SKM-1 (cell line): ENCODE measurements around the gene PRKG1.
"Not testable (repeated sequence)": the region's sequence is repeated elsewhere in the genome, so short reads cannot be mapped to it uniquely, and the experiment has no call there.

Source experiments
- DNase-seq: peaks from one replicate; lab custom pipeline; 2025; ENCODE audit not compliant: unreplicated experiment; lab: John Stamatoyannopoulos, UW

The PRKG1 gene

DNA sequence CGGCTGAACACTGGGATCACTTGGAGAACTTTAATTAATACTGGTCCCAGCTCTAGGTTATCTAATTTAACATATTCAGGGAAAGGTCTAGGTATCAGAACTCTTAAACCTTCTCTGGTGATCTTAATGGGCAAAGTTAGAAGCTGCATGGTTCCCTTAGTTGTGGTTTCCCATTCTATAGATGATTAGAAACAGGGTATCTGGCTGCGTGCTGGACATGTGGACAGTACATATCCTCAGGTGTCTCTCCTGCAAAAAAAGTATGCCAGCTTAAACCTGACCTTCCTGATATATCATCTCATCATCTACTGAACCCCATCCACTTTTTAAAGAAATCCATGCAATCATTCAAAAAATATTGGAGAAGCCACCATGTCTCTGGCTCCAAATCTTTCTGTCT lies 955.3 kb downstream of the PRKG1 start:
- no peak for DNase-seq

GRCh38 chr10:52030051-52030790 lies 955.9 kb downstream of the PRKG1 start:
- no peak for DNase-seq

DNA sequence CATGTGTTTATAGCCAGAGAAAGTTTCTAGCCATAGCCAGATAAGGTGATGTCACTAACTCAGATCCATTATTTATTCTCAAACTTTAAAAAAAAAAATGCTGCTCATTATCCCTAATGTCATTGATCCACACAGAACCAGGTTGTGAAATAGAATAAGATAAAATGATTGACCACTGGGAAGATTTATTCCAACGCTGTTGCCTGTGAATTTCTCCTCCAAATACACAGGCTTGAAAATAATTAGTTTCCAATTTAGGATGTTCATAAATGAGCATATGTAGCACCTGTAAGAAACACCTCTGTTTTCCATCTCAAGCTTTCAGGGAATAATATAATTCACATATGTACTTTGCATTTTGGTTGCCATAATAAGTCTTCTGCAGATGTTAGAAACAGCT lies 956.7 kb downstream of the PRKG1 start:
- no peak for DNase-seq

GRCh38 chr10:52031771-52032170 lies 957.5 kb downstream of the PRKG1 start:
- DNase-seq, result no peak

DNA sequence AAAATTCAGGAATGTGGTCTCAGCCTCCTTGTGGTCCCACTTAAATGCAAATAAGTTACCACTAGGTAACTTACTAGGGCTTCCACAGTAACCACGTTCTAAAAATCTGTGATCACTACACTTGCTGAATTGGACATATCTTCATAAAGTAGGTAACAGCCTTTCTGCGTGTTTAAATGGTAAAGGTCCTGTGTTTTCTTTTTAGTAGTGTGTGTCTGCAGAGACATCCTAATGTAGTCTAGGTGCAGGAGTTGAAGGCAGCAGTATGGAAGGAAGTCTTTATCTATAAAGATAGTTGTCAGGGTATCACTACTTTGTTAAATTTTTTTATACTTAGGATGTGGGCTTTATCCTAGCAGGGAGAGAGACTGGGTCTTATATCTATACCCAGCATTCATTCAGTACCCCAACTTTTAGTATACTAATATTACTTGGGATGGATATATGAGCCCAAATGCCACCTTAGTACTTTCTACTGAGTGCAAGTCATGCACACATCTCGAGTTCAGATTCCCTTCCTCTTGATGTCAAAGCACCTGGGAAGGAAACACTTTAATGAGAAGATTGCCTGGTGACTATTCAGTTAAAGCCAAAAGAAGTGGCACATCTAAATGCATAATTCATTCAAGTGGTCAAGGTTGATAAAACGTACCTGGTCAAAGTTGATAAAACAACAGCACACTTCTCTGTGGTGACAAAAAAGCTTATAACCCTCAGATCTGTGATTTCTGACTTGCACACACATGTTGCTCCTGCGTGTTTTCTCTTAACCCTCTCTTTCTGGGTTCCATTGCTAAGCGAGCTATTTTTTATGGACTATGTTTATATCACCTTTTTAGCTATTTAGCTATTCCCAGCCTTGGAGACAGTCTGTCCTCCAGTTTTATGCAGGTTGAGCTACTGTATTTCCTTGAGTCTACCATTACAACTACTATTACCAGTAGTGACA lies 958.7 kb downstream of the PRKG1 start:
- no peak for DNase-seq

DNA sequence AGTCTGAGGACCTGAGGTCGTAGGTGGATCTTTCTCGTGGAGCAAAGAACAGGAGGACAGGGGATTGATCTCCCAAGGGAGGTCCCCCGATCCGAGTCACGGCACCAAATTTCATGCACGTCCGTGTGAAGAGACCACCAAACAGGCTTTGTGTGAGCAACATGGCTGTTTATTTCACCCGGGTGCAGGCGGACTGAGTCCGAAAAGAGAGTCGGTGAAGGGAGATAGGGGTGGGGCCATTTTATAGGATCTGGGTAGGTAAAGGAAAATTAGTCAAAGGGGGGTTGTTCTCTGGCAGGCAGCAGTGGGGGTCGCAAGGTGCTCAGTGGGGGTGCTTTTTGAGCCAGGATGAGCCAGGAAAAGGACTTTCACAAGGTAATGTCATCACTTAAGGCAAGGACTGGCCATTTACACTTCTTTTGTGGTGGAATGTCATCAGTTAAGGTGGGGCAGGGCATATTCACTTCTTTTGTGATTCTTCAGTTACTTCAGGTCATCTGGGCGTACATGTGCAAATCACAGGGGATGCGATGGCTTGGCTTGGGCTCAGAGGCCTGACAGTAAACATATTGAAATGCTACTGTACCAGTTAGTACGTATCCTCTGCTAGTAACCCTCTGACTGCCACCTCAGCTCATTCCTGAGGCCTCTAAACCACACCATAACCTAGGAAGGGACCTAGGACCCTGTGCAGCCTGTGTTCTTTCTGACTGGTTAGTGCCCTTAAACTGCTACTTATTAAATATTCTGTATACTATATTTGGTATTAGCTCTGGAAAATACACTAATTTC lies 964.9 kb downstream of the PRKG1 start:
- DNase-seq, result not testable (repeated sequence)

GRCh38 chr10:52040486-52040885 lies 966.2 kb downstream of the PRKG1 start:
- DNase-seq, result peak; percentile 1

DNA sequence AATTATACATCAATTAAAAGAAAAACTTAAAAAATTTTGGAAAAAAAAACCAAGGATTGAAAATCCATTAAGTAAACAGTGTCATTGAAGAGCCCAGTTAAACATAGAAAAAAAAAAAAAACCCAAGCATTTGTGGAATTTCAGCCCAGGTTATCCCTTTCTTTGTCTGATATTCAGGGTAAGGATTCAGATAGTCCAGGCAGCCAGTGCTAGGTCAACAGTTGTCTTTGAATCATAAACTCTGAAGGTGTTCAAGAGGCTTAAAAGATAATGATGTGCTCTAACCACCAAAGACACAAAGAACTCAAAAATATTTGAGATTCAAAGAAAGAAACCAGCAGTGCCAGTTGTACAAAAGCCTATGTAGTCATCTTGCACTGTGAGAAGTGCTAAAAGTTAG lies 969.5 kb downstream of the PRKG1 start:
- no peak for DNase-seq

- DNase-seq, result no peak
Observed at GRCh38 chr10:52048051-52048450, 973.8 kb downstream of the PRKG1 start.

DNA sequence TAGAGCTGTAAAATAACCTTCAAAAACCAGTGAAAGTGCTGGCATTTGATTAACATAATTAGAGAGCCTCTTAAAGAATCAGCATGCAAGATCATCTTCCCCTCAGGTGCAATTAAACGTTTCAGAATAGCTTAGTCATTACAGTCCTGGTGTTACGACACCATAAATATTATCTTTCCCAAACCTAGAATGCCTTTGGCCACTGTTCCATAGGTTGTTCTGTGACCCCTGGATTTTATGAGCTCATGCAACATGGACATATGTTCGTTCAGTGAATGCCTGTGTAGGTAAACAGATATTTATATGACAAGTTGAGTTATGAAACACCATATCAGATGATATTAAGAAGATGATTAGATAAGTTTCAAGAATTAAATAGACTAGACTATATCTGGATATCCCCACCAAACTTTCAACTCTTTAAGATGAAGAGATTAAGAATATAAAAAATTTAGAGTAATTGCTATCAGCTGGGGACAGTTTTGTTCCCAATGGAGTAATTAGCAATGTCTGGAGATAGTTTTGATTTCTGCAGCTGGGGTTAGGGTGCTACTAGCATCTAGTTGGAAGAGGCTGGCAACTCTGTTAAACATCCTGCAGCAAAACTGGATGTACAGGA lies 976.3 kb downstream of the PRKG1 start:
- no peak for DNase-seq

GRCh38 chr10:52053497-52053896 lies 979.2 kb downstream of the PRKG1 start:
- no peak for DNase-seq

DNA sequence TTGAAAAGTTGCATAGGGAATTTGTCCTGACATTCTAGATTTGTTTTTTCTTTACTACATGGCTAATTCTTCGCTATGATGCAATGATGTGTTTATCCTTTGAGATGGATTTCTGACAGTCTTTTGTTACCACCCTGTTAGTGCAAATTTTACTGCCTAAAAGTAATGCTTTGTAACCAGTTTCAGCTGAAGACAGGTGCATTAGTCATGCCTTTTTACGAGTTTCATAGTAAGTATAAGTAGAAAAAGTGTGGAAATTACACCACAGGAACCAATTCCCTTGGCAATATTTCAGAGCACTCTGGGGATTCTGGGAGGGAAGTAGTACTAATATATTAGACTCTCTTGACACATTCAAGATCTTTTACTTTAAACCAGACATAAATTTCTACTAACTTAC lies 982.0 kb downstream of the PRKG1 start:
- no peak for DNase-seq

- DNase-seq, result no peak
Observed at GRCh38 chr10:52059089-52059488, 984.8 kb downstream of the PRKG1 start.

DNA sequence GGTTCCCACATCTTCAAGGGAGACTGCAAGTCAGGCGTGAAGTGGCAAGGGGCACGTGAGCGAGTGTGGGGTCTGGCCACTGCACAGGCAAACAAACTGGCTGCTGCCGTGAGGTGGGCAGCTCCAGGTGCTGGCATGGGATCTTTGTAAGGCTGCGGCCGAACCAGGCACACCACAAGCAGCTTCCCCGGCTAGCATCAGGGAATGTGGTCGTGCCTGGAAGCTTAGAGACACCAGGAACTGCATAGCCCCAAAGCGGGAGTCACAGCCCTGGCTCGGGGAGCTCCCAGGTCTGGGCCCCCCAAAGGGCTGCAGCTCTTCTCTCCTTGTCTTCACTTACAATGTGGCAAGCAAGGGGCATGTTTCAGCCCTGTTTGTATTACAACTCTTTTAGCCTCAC lies 988.9 kb downstream of the PRKG1 start:
- DNase-seq, result no peak

DNA sequence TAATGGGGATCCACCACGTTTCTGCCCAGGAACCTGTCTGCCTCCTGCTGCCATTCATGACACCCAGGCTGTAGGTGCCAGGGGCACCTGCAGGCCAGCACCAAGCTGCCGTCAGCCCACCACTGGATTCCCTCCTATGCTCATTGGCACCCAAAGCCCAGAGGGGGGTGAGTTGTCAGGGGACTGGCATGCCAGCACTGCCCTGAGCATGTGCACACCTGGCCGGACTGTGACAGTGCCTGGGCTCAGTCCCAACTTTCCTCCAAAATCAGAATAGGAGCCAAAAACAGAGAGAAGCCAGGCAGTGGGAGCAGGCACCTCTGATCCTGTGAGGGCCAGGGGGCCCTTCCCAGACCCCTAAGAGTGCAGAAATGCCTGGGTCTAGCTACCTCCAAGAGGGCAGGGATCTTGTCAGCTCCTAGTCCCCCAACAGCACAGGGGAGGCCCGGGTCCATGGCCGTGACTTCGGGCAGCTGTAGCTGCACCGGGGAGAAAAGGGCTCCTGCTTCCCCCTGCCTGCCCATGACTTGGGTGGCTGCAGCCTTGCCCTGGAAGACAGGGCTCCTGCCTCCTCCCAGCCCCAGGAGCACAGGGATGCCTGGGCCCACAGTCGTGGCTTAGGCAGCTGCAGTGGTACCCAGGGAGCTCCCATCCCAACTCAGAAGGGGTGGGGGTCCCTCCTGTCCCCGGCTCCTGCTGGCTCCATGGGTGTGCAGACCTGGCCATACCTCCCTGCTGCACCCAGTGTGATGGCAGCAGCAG lies 990.0 kb downstream of the PRKG1 start:
- DNase-seq, result no peak

GRCh38 chr10:52066383-52066782 lies 992.1 kb downstream of the PRKG1 start:
- no peak for DNase-seq

GRCh38 chr10:52068485-52068884 lies 994.2 kb downstream of the PRKG1 start:
- no peak for DNase-seq

DNA sequence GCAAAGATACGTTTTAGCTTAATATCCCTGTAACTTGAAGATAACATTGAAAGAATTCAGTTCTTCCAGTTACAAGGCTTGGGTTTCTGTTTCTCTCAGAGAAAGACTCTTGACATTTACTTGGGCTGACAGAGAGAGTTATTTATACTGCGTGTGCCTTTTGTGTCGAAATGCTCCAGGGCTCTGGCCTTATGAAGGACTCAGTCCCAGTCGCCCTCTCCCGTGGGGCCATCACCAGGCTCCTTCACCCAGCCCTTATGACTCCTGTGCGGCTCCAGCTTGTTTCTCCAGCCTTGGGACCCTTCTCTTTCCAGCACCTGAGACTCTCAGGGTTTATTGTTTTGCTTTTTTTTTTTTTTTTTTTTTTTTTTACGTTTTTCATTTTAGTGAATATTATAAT lies 997.5 kb downstream of the PRKG1 start:
- no peak for DNase-seq

GRCh38 chr10:52074505-52075026 lies 1000.3 kb downstream of the PRKG1 start:
- DNase-seq, result no peak

GRCh38 chr10:52077814-52078213 lies 1003.5 kb downstream of the PRKG1 start:
- no peak for DNase-seq
